NCI-H1694 treated with DMSO at 0.1 percent for 48 hours (cell line): Measurements from ENCODE around the gene KLHL2.
"Not testable (repeated sequence)": the region's sequence is repeated elsewhere in the genome, so short reads cannot be mapped to it uniquely, and the experiment has no call there.

ENCODE experiments used
- DNase-seq: peaks from one replicate; lab custom pipeline; 2025; lab: John Stamatoyannopoulos, UW

Gene KLHL2, protein sequence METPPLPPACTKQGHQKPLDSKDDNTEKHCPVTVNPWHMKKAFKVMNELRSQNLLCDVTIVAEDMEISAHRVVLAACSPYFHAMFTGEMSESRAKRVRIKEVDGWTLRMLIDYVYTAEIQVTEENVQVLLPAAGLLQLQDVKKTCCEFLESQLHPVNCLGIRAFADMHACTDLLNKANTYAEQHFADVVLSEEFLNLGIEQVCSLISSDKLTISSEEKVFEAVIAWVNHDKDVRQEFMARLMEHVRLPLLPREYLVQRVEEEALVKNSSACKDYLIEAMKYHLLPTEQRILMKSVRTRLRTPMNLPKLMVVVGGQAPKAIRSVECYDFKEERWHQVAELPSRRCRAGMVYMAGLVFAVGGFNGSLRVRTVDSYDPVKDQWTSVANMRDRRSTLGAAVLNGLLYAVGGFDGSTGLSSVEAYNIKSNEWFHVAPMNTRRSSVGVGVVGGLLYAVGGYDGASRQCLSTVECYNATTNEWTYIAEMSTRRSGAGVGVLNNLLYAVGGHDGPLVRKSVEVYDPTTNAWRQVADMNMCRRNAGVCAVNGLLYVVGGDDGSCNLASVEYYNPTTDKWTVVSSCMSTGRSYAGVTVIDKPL

DNA sequence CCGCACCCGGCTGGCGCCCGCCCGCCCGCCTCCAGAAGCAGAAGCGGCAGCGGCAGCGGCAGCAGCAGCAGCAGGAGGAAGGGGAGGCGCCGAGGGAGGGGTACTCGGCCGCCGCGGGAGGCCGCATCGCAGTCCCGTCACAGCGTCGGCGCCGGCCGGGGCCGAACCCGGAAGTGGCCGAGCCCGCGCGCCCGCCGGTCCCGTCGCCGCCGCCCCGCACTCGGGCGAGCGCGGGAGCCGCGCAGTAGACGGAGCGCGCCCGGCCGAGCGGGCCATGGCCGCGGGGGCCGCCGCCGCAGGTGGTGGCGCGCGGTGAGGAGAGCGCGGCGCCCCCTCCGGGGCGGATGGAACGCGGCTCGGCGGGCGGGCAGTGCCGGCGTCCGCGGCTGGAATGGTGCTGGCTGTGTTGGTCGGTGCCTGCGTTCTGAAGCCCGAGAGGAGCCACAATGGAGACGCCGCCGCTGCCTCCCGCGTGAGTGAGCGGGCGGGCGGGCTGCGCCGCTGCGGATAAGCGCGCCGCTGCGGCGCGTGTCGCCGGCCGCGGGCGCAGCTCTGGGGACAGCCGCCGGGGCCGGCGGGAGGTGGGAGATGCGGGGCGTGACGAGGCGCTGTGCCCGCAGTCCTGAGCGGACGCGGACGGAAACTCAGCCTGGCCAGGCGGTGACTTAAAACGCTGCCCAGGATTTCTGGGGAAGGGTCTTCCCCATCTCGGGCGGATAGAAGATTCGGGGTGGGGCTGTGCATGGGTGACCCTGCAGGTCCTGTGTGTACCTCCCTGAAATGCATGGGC, at the start of gene KLHL2:
TSS of gene KLHL2 (plus strand) at position 131 of the 790 bp plus-strand sequence. CDS start at position 447, 316 bp downstream.
- peak; percentile 54 for DNase-seq

DNA sequence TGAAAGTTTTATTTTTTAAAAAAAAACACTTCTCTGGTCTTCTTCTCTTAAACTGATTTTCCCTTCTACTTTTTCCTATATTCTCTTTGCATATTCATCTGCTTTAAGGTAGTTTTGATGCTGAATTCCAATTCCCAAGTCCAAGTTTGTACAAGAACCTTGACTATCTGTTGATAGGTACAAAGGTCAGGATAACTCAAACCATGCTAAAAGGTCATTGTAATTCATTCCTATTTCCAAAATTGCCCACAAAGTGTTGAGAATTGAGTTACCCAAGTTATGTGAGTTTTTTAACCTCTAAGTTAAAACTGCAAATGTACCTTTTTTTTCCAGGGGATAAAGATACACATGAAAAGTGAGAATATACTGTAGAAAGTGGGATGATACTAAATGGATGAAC, 48.6 kb upstream of the KLHL2 start:
- DNase-seq, result no peak

- DNase-seq, result no peak
These were observed 43.1 kb upstream of the KLHL2 start for GRCh38 chr4:165164257-165164656.

- not testable (repeated sequence) for DNase-seq
These were observed 40.5 kb upstream of the KLHL2 start for GRCh38 chr4:165166872-165167271.

GRCh38 chr4:165167650-165168049, 39.7 kb upstream of the KLHL2 start:
- no peak for DNase-seq

DNA sequence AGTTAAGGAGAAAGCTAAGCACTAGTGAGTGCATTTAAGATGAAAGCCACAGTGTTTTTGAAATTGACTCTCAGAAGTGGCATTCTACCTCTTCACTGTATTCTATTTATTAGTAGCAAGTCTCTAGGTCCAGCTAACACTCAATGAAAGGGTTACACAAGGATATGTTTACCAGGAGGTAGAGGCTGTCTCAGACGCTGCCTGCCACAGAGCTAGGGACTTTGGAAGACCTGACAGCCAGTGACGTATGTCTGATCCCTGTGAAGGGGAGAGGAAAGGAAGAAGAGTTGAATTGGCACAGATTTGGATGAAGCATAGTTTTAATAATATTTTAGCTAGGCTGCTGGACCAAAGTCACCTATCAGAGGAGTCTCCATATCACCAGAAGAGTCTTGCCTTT, 36.5 kb upstream of the KLHL2 start:
- DNase-seq, result no peak

GRCh38 chr4:165175470-165175869, 31.9 kb upstream of the KLHL2 start:
- DNase-seq, result not testable (repeated sequence)

DNA sequence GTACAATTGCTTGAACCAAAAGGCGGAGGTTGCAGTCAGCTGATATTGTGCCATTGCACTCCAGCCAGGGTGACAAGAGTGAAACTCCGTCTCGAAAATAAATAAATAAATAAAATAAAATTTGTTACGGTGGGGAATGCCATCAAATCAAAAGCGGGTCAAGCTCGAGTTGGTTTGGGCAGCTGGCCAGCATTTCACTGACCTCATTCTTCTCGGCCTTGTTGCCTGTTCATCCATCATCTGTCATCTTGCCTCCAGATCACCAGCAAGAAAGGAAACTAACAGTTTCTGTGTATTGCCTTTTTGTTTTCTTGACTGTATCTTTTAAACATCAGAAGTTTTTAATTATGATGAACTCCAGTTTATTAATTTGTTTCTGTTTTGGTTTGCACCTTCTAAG, 31.5 kb upstream of the KLHL2 start:
- DNase-seq, result no peak

- DNase-seq, result no peak
These were observed 29.4 kb upstream of the KLHL2 start for GRCh38 chr4:165177725-165178666.

- no peak for DNase-seq
These were observed 23.1 kb upstream of the KLHL2 start for GRCh38 chr4:165184220-165184619.

DNA sequence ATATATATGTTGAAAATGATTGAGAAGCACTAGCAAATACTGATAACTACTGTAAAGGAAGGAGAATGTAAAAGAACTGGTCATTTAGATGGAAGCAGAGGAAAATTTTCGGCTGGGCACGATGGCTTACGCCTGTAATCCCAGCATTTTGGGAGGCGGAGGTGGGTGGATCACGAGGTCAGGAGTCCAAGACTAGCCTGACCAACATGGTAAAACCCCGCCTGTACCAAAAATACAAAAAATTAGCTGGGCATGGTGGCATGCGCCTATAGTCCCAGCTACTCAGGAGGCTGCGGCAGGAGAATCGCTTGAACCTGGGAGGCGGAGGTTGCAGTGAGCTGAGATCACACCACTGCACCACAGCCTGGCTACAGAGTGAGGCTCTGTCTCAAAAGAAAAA, 22.4 kb upstream of the KLHL2 start:
- not testable (repeated sequence) for DNase-seq

DNA sequence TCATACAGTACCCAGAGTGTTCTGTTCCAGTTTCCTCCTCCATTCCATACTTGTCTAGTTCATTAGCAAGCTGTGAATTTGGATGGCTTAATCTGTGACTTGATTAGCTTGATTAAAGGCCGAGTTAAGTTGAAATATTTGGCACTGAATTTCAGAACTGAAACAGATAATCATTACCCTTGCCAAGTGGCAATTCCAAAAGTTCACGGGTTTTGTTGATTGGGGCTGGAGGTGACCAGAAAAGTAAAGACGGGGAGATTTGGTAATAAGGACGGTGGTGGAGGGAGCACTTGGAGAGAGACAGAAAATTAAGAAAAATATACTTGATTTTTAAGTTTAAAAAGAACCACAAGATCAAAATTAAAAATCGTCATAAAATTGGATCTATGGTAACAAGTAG, 21.9 kb upstream of the KLHL2 start:
- no peak for DNase-seq

GRCh38 chr4:165190591-165191347, 16.6 kb upstream of the KLHL2 start:
- DNase-seq, result no peak

GRCh38 chr4:165191348-165191656, 16.1 kb upstream of the KLHL2 start:
- no peak for DNase-seq

DNA sequence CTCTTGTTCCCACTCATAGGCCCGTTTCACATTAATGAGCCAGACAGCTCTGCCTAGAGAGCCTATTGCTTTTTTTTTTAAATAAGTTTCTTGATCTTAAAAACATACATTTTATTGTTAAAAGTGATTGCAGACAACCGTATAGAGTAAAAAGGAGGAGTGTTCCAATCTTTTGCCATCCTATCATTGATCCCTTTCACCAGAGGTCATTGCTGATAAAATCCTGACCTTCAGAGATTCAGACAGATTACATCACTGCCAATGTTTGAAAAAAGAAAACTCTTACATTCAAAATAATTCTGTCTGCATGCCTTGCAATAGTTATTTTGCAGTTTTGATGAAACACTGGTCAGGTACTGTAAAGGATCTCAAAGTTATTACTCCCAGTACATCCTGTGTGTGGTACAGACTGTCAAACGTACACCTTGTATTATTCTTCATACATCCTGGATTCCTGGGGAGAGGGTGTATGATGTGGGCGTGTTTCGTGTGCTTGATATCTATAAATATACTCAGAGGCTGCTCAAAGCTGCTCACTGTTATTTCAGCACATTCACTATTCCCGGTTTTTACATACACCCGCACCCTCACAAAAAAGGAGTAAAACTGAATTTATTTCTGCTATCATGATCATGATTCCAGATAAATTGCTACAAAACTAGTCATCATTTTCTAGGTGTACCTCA, 15.4 kb upstream of the KLHL2 start:
- DNase-seq, result no peak

DNA sequence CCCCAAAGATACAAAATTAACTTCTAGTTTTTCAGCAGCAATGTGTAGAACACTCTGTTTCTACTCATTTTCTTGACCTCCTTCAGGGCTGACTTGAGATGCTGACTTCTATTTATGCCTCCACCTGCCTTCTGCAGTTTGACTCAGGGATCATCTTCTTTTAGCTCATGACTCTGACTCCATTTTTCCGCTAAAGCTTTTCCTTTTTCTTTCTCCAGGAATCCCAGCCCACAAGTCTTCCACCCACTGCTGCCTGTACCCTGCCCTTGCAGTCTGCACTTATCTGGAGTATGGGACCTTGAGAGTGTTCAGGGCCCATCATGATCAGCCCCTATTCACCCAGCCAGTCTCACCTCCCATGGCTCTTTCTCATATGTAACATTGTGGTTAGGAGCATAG, 14.9 kb upstream of the KLHL2 start:
- no peak for DNase-seq

GRCh38 chr4:165192956-165193355, 14.4 kb upstream of the KLHL2 start:
- DNase-seq, result no peak

DNA sequence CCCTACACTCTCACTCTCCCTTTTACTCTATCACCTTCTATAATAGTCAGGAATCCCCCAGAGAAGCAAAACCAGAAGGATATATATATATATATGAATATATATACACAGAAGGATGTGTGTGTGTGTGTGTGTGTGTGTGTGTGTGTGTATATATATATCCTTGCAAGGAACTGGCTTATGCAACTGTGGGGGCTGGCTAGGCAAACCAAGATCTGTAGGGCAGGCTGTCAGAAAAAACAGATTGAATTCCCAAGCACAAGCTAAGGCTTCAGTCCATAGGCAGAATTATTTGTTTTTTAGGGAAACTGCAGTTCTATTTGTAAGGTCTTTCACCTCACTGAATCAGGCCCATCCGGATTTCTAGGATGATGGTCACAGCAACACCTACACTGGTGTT, 13.0 kb upstream of the KLHL2 start:
- DNase-seq, result no peak

- no peak for DNase-seq
These were observed 9.0 kb upstream of the KLHL2 start for GRCh38 chr4:165198329-165198728.

GRCh38 chr4:165199286-165199685, 8.1 kb upstream of the KLHL2 start:
- DNase-seq, result peak; percentile 66

DNA sequence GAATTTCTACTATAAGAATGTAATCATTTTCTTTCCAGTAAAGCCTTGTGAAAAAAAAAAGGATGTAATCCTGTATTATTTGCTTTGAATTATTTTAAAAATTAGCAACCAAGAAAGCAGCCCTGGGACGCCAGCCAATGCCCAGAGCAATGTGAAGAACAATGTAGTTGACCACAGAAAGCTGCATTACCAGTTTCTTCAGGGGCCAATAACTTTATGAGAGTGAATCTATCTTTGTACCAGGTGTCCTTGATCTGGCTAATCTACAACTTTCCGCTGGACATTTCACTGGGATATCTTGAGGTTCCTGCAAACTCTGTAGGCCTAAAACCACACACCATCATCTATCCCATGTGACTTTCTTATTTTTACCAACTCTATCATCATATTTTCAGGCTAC, 7.6 kb upstream of the KLHL2 start:
- no peak for DNase-seq
